ENCODE measurements around the gene KCNQ1. TPM values are rescaled to one million over a fixed set of nuclear protein-coding genes. Genes with fewer than 3 reads are reported as not detected.

KCNQ1 gene
- total RNA-seq, 6 donors from 2014 or later = 18.0 to 45.4 (median 32.7) TPM

GRCh38 chr11:2445746-2446551 lies 1.1 kb downstream of the KCNQ1 start:
- Histone ChIP-seq H3K27ac (peak overlapping the region; percentile 1 to 87 (median 76)), H3K36me3 (no peaks in the 10 kb centered on the region), H3K4me1 (peaks cover 25 to 47% (median 31%) of the 10 kb centered on the region in 4 donors), H3K9me3 (no peaks in the 10 kb centered on the region), H3K27me3 (no peaks in the 10 kb centered on the region), H3K4me3 (peak overlapping the region in 3 of 4 donors; percentile 58 to 62 (median 61))
- ATAC-seq (ENCODE audit: low FRiP score in 2 of 2) (peak; percentile 11 to 19), DNase-seq (peak; percentile 79 to 83)
- WGBS, 2 donors = 53 to 55% methylated on average over 9 to 18 of the region's 23 CpGs
- TF ChIP-seq POLR2A (IDR thresholded peaks at IDR 0.05) (peak in 1 of 4 donors; percentile 43), CTCF (IDR thresholded peaks at IDR 0.05) (no peak)

- Histone ChIP-seq H3K27ac (peak overlapping the region; percentile 37 to 87 (median 76)), H3K4me1 (peaks cover 25 to 47% (median 31%) of the 10 kb centered on the region in 4 donors), H3K9me3 (no peaks in the 10 kb centered on the region), H3K4me3 (peak overlapping the region in 3 of 4 donors; percentile 58 to 62 (median 61)), H3K36me3 (no peaks in the 10 kb centered on the region), H3K27me3 (no peaks in the 10 kb centered on the region)
- WGBS, 2 donors = 36 to 59% methylated on average over 7 to 15 of the region's 15 CpGs
- TF ChIP-seq CTCF (IDR thresholded peaks at IDR 0.05) = no peak
- TF ChIP-seq POLR2A (IDR thresholded peaks at IDR 0.05) = no peak
- no peak for TF ChIP-seq POLR2AphosphoS5 (IDR thresholded peaks at IDR 0.05)
- TF ChIP-seq EP300 (IDR thresholded peaks at IDR 0.05) = no peak
- DNase-seq = peak in 1 of 2 donors; percentile 69
- ATAC-seq (ENCODE audit: low FRiP score in 2 of 2) = peak in 1 of 2 donors; percentile 25
These were observed 1.9 kb downstream of the KCNQ1 start for GRCh38 chr11:2446590-2447252.

- no peak for TF ChIP-seq EP300 (IDR thresholded peaks at IDR 0.05)
- no peak for TF ChIP-seq CTCF (IDR thresholded peaks at IDR 0.05)
- no peak for TF ChIP-seq POLR2A (IDR thresholded peaks at IDR 0.05)
- TF ChIP-seq POLR2AphosphoS5 (IDR thresholded peaks at IDR 0.05) = no peak
- peak overlapping the region in 1 of 4 donors; percentile 58 for H3K4me3 ChIP-seq
- H3K9me3 ChIP-seq = no peaks in the 10 kb centered on the region
- ATAC-seq (ENCODE audit: low FRiP score in 2 of 2) = no peak
- no peaks in the 10 kb centered on the region for H3K36me3 ChIP-seq
- DNase-seq = peak in 1 of 2 donors; percentile 45
- peak overlapping the region; percentile 37 to 87 (median 76) for H3K27ac ChIP-seq
- no peaks in the 10 kb centered on the region for H3K27me3 ChIP-seq
- WGBS, 2 donors = 40 to 52% methylated on average over 9 to 12 of the region's 12 CpGs
- H3K4me1 ChIP-seq = peaks cover 25 to 47% (median 31%) of the 10 kb centered on the region in 4 donors
These were observed 2.6 kb downstream of the KCNQ1 start for GRCh38 chr11:2447253-2447950.

GRCh38 chr11:2447951-2448650 lies 3.3 kb downstream of the KCNQ1 start:
- Histone ChIP-seq H3K4me1 (peaks cover 25 to 46% (median 31%) of the 10 kb centered on the region in 4 donors), H3K27me3 (no peaks in the 10 kb centered on the region), H3K4me3 (no peak overlapping the region), H3K27ac (peak overlapping the region in 3 of 4 donors; percentile 72 to 87 (median 79)), H3K36me3 (no peaks in the 10 kb centered on the region), H3K9me3 (no peaks in the 10 kb centered on the region)
- ATAC-seq (ENCODE audit: low FRiP score in 2 of 2) (no peak), DNase-seq (no peak)
- no peak for TF ChIP-seq EP300 (IDR thresholded peaks at IDR 0.05)
- TF ChIP-seq POLR2A (IDR thresholded peaks at IDR 0.05) = no peak
- TF ChIP-seq CTCF (IDR thresholded peaks at IDR 0.05) = no peak
- 72 to 79% methylated on average over 6 to 10 of the region's 10 CpGs for WGBS, 2 donors

Measured in upper lobe of left lung (tissue), 6 donors.